Measurements from ENCODE around the gene EARS2.

- TF ChIP-seq, protein P1, sequence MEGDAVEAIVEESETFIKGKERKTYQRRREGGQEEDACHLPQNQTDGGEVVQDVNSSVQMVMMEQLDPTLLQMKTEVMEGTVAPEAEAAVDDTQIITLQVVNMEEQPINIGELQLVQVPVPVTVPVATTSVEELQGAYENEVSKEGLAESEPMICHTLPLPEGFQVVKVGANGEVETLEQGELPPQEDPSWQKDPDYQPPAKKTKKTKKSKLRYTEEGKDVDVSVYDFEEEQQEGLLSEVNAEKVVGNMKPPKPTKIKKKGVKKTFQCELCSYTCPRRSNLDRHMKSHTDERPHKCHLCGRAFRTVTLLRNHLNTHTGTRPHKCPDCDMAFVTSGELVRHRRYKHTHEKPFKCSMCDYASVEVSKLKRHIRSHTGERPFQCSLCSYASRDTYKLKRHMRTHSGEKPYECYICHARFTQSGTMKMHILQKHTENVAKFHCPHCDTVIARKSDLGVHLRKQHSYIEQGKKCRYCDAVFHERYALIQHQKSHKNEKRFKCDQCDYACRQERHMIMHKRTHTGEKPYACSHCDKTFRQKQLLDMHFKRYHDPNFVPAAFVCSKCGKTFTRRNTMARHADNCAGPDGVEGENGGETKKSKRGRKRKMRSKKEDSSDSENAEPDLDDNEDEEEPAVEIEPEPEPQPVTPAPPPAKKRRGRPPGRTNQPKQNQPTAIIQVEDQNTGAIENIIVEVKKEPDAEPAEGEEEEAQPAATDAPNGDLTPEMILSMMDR (conservative IDR thresholded peaks at IDR 0.05; ENCODE audit: low read depth, low read length), result peak; percentile 98
- TF ChIP-seq POLR2A (IDR thresholded peaks at IDR 0.05; ENCODE audit: low read depth, low read length) (peak; percentile 61; the same call in 1 of the 2 replicates), RAD21 (IDR thresholded peaks at IDR 0.05; ENCODE audit: low read length) (peak; percentile 52), MAZ (IDR thresholded peaks at IDR 0.05; ENCODE audit: borderline replicate concordance, low read depth, low read length) (no peak)
These were observed 39.0 kb upstream of the EARS2 start, which contains the start of gene NDUFAB1 for GRCh38 chr16:23595951-23596720.
